ENCODE data around the gene HES7.
"Not testable (repeated sequence)": the region's sequence is repeated elsewhere in the genome, so short reads cannot be mapped to it uniquely, and the experiment has no call there.

Gene HES7

GRCh38 chr17:8121681-8122421, 2.1 kb downstream of the HES7 start:
- peak; percentile 24 to 39 for DNase-seq

- DNase-seq: no peak
Measured at GRCh38 chr17:8121407-8121680, 2.6 kb downstream of the HES7 start.

GRCh38 chr17:8120520-8121406, 3.1 kb downstream of the HES7 start:
- peak; percentile 60 to 74 for DNase-seq

GRCh38 chr17:8119581-8120519, 4.1 kb downstream of the HES7 start:
- DNase-seq: peak; percentile 75 to 84

GRCh38 chr17:8118769-8119580, 4.9 kb downstream of the HES7 start:
- DNase-seq: peak; percentile 83 to 84

- peak; percentile 38 to 46 for DNase-seq
Measured at GRCh38 chr17:8117980-8118768, 5.7 kb downstream of the HES7 start, which contains the start of gene ALOXE3. TSS of gene ALOXE3 (minus strand) at chr17:8118514. CDS start at chr17:8117990, 524 bp downstream.

GRCh38 chr17:8117367-8117979, 6.4 kb downstream of the HES7 start:
- DNase-seq: no peak

- no peak for DNase-seq
Measured at GRCh38 chr17:8116776-8117175, 7.1 kb downstream of the HES7 start.

- no peak for DNase-seq
Measured at GRCh38 chr17:8110907-8111306, 13.0 kb downstream of the HES7 start.

GRCh38 chr17:8110456-8110804, 13.5 kb downstream of the HES7 start:
- DNase-seq: no peak

- DNase-seq: peak; percentile 81 to 83
Measured at GRCh38 chr17:8109661-8110455, 14.0 kb downstream of the HES7 start.

GRCh38 chr17:8108972-8109660, 14.8 kb downstream of the HES7 start:
- DNase-seq: no peak

- not testable (repeated sequence) for DNase-seq
Measured at GRCh38 chr17:8106980-8107379, 16.9 kb downstream of the HES7 start.

GRCh38 chr17:8105957-8106398, 17.9 kb downstream of the HES7 start:
- no peak for DNase-seq

- DNase-seq: no peak
Measured at GRCh38 chr17:8104911-8105310, 19.0 kb downstream of the HES7 start.

- DNase-seq: no peak
Measured at GRCh38 chr17:8103549-8103948, 20.4 kb downstream of the HES7 start.

GRCh38 chr17:8101721-8102120, 22.2 kb downstream of the HES7 start:
- no peak for DNase-seq

- DNase-seq: no peak
Measured at GRCh38 chr17:8100763-8101162, 23.1 kb downstream of the HES7 start.

- DNase-seq: no peak
Measured at GRCh38 chr17:8100111-8100510, 23.8 kb downstream of the HES7 start.

Measured in activated CD4-positive, alpha-beta T cell treated with anti-CD3 and anti-CD28 coated beads for 4 hours (primary cell).